K562 (cell line): ENCODE measurements around the gene MAN1A1. TPM values are rescaled to one million over a fixed set of nuclear protein-coding genes. Genes with fewer than 3 reads are reported as not detected.
A peak's percentile ranks its signal among the peaks of the same experiment; 100 is the strongest.

Experiments
- BRD9 ChIP-seq: fragments of 450-650 bp; IDR thresholded peaks from 2 replicates; pipeline ENCODE4 v1.6.1; 2018; ENCODE audit warnings: low read depth; ENCODE audit not compliant: partially characterized antibody
- FOXJ3 ChIP-seq: sonication (generic); formaldehyde crosslinking; IDR thresholded peaks from 2 replicates; pipeline ENCODE4 v1.4.0; 2020; ENCODE audit warnings: mild to moderate bottlenecking, missing genetic modification reagents
- FOXP4 ChIP-seq: sonication (generic); formaldehyde crosslinking; IDR thresholded peaks from 2 replicates; pipeline ENCODE4 v1.8.0; 2022; ENCODE audit warnings: mild to moderate bottlenecking, missing genetic modification reagents, borderline replicate concordance
- MYBL2 ChIP-seq, 2 experiments: fragments of 450-650 bp in 1 of 2; sonication (generic) in 1 of 2; formaldehyde crosslinking in 1 of 2; IDR thresholded peaks; 2 replicates each; pipeline versions ENCODE4 v1.6.1 to v1.8.1; 2017 to 2022; ENCODE audit warnings: borderline replicate concordance in 1 of 2, inconsistent platforms in 1 of 2, low read depth in 1 of 2, mild to moderate bottlenecking in 1 of 2, missing genetic modification reagents in 1 of 2, moderate library complexity in 1 of 2
- PTBP1 ChIP-seq: fragments of 200-400 bp; formaldehyde crosslinking; IDR thresholded peaks from 2 replicates; pipeline ENCODE4 v1.6.1; 2017; ENCODE audit warnings: low read depth, low read length
- TAF15 ChIP-seq: fragments of 200-400 bp; formaldehyde crosslinking; IDR thresholded peaks from 2 replicates; pipeline ENCODE4 v1.6.1; 2017; ENCODE audit warnings: mild to moderate bottlenecking, low read depth, low read length, moderate library complexity
- U2AF1 ChIP-seq: fragments of 200-400 bp; formaldehyde crosslinking; optimal IDR thresholded peaks from 2 replicates; pipeline ENCODE3; 2017; ENCODE audit warnings: mild to moderate bottlenecking, low read depth, low read length, moderate library complexity
- ZNF121 ChIP-seq: sonication (generic); formaldehyde crosslinking; conservative IDR thresholded peaks from 2 replicates; pipeline ENCODE4 v1.8.0; 2022; ENCODE audit warnings: missing genetic modification reagents
- ZNF134 ChIP-seq: fragments of 250-450 bp; sonication (Bioruptor Pico); conservative IDR thresholded peaks from 2 replicates; pipeline ENCODE4 v1.4.0; 2020
- ZNF592 ChIP-seq: fragments of 450-650 bp; IDR thresholded peaks from 2 replicates; pipeline ENCODE4 v1.6.1; 2017; ENCODE audit warnings: antibody characterized with exemption, mild to moderate bottlenecking
- ZNF780A ChIP-seq: fragments of 250-450 bp; sonication (Bioruptor Pico); IDR thresholded peaks from 2 replicates; pipeline ENCODE4 v1.5.0; 2021; ENCODE audit warnings: mild to moderate bottlenecking
- polyA plus RNA-seq, 8 experiments: library from polyadenylated mRNA; depleted of rRNA in 4 of 8; stranded (reverse) in 5 of 8; unstranded in 3 of 8; fragments of >200 nt; fragmentation: Nextera tagmentation in 2 of 8; fragmentation: Illumina TruSeq in 1 of 8; extraction: Ambion mirVana in 2 of 8; extraction: Trizol in 1 of 8; gene quantifications; 2 replicates each; pipeline versions ENCODE4 v1.2.1 to v1.2.3, GENCODE V29; 2011 to 2014; ENCODE audit warnings: inconsistent platforms in 1 of 8, missing spikeins in 1 of 8
- total RNA-seq, 7 experiments: library from RNA; depleted of rRNA in 6 of 7; stranded (reverse); fragments of >200 nt in 6 of 7; fragmentation: Illumina TruSeq in 2 of 7; extraction: Trizol in 2 of 7; gene quantifications; 2 replicates each; pipeline versions ENCODE4 v1.2.1 to v1.2.3, GENCODE V29; 2011 to 2021; ENCODE audit warnings: low replicate concordance in 1 of 7
- TF ChIP-seq, protein P1 (sequence below): sonication (generic); formaldehyde crosslinking; IDR thresholded peaks from 2 replicates; pipeline ENCODE4 v1.8.1; 2023; ENCODE audit warnings: mild to moderate bottlenecking, missing genetic modification reagents
- TF ChIP-seq, protein P2 (sequence below), 2 experiments: fragments of 450-650 bp in 1 of 2; sonication (generic) in 1 of 2; formaldehyde crosslinking; conservative IDR thresholded peaks; 2 replicates each; pipeline versions ENCODE4 v1.4.0 to v1.8.1; 2020 to 2022; ENCODE audit warnings: mild to moderate bottlenecking in 1 of 2, missing genetic modification reagents in 1 of 2

MAN1A1 gene
- total and polyA plus RNA-seq, 9 of the 15 experiments (the other 6 are each of a cell fraction or from before 2014, with no cell fraction given): 24.5 to 78.4 (median 59.7) TPM

- TF ChIP-seq, protein P1, sequence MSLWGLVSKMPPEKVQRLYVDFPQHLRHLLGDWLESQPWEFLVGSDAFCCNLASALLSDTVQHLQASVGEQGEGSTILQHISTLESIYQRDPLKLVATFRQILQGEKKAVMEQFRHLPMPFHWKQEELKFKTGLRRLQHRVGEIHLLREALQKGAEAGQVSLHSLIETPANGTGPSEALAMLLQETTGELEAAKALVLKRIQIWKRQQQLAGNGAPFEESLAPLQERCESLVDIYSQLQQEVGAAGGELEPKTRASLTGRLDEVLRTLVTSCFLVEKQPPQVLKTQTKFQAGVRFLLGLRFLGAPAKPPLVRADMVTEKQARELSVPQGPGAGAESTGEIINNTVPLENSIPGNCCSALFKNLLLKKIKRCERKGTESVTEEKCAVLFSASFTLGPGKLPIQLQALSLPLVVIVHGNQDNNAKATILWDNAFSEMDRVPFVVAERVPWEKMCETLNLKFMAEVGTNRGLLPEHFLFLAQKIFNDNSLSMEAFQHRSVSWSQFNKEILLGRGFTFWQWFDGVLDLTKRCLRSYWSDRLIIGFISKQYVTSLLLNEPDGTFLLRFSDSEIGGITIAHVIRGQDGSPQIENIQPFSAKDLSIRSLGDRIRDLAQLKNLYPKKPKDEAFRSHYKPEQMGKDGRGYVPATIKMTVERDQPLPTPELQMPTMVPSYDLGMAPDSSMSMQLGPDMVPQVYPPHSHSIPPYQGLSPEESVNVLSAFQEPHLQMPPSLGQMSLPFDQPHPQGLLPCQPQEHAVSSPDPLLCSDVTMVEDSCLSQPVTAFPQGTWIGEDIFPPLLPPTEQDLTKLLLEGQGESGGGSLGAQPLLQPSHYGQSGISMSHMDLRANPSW (CRISPR knock-in tag): no peak
- TF ChIP-seq TAF15: no peak
- TF ChIP-seq ZNF134 (CRISPR knock-in tag): no peak
- peak; percentile 98 for TF ChIP-seq ZNF592
- no peak for TF ChIP-seq PTBP1
- no peak for TF ChIP-seq MYBL2 (IDR thresholded peaks at IDR 0.05; ENCODE audit: low read depth)
- TF ChIP-seq MYBL2 (CRISPR knock-in tag; IDR thresholded peaks at IDR 0.05; ENCODE audit: borderline replicate concordance): no peak
- TF ChIP-seq BRD9: peak; percentile 96
- TF ChIP-seq, protein P2, sequence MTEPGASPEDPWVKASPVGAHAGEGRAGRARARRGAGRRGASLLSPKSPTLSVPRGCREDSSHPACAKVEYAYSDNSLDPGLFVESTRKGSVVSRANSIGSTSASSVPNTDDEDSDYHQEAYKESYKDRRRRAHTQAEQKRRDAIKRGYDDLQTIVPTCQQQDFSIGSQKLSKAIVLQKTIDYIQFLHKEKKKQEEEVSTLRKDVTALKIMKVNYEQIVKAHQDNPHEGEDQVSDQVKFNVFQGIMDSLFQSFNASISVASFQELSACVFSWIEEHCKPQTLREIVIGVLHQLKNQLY (CRISPR knock-in tag; conservative IDR thresholded peaks at IDR 0.05): no peak
- no peak for TF ChIP-seq U2AF1
- TF ChIP-seq FOXP4 (CRISPR knock-in tag): no peak
- no peak for TF ChIP-seq ZNF121 (CRISPR knock-in tag)
- TF ChIP-seq FOXJ3 (CRISPR knock-in tag): no peak
- no peak for TF ChIP-seq ZNF780A
Measured at GRCh38 chr6:119308048-119308570, 41.5 kb downstream of the MAN1A1 start (continued).
